Astrocyte (in vitro differentiated cells and primary cell): Measurements from ENCODE around the gene PLEKHA7.

Experiments used
- CTCF ChIP-seq: IDR thresholded peaks from 2 replicates; pipeline ENCODE4 v1.5.1; 2011; ENCODE audit warnings: low read depth, mild to moderate bottlenecking, inconsistent platforms, low read length, moderate library complexity; ENCODE audit not compliant: insufficient read depth
- EZH2 ChIP-seq: IDR thresholded peaks from 2 replicates; pipeline ENCODE4 v1.6.1; 2012; ENCODE audit warnings: mild to moderate bottlenecking, low read length, inconsistent platforms; ENCODE audit not compliant: insufficient read depth

- TF ChIP-seq CTCF (no peak), EZH2 (no peak)
Observed at GRCh38 chr11:16853859-16854258, 160.4 kb downstream of the PLEKHA7 start.
